Hematopoietic multipotent progenitor cell treated with erythropoietin and hydrocortisone succinate and interleukin-3 and kit ligand, for 15 days (in vitro differentiated cells): ENCODE data around the gene GARIN5A.
"Not testable (repeated sequence)": the region's sequence is repeated elsewhere in the genome, so short reads cannot be mapped to it uniquely, and the experiment has no call there.

ENCODE experiments used
- DNase-seq: peaks from one replicate; pipeline ENCODE4 v3.0.0-alpha.2; 2015; ENCODE audit warnings: low spot score

GARIN5A gene

DNA sequence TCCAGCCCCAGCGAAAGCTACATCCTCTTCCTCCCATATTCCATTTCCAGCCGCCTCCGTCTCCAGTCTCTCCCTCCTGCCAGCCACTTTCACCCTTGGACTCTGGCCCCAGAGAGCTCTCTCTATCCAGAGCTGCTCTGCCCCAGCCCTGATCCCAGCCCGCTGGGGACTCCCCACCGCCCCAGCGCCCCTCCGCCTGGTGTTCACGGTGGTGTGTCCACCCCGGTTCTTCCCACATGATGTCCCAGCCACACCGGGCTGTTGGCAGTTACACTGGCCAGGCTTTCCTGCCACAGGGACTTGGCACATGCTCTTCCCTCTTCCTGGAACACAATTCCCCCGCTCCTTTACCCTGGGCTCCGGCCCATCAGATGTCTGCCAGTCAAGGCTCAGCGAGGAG is 11.6 kb downstream of the GARIN5A start:
- DNase-seq = no peak

DNA sequence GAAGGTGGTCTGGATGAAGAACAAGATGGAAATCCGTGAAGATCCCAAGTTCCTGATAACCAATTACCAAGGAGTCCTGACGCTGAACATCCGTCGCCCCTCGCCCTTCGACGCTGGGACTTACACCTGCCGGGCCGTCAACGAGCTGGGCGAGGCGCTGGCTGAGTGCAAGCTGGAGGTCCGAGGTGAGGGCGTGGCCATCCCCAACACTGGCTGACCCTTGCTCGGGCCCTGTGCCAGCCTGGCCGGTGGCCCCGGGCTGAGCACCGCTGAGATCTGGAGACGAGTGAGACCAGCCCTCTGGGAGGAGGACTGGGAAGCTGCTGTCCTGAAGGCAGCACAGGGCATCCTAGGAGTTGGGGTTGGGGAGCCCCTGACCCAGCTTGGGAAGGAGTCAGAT is 12.3 kb downstream of the GARIN5A start:
- DNase-seq = no peak

DNA sequence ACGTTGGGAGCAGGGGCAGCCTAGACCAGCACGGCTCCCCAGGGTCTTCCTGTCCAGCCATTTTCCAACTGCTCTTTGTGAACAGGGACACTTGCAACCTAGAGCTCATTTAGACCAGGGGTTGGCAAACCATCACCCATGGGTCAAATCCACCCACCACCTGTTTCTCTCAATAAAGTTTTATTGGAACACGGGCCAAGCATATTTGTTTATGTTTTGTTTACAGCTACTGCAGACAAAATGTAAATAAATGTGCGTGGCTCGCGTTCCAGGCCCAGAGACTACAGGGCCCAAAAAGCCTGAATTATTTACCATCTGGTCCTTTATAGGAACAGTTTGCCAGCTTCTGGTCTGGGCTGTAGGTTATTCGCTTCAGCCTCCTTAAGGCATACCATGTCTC is 13.7 kb downstream of the GARIN5A start:
- no peak for DNase-seq

DNA sequence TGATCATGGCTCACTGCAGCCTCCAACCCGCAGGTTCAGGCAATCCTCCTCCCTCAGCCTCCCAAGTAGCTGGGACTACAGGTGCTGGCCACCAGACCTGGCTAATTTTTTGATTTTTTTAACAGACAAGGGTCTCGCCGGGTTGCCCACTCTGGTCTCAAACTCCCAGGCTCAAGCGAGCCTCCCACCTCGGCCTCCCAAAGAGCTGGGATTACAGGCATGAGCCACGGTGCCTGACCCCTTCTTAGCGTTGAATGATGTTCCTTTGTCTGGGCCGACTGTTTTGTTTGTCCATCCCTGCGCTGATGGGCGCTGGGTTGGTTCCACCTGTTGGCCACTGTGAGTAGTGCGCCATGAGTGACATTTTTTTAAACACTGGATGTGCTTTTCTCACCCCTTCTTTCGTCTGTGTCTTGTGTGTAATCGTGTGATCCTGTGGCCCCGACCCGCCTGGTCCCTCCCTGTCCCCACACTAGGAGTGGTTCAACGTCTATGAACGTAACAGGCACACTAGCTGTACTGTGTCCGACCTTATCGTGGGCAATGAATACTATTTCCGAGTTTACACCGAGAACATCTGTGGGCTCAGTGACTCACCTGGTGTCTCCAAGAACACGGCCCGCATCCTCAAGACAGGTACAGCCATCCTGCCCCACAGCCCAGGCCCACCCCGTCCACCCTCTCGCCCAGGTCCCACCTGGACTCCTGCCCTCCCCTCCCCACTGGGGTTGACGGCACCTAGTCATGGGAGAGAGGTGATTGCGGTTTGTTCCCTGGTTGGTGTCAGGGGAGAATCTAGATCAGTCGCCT is 15.4 kb downstream of the GARIN5A start:
- DNase-seq = peak; percentile 53

DNA sequence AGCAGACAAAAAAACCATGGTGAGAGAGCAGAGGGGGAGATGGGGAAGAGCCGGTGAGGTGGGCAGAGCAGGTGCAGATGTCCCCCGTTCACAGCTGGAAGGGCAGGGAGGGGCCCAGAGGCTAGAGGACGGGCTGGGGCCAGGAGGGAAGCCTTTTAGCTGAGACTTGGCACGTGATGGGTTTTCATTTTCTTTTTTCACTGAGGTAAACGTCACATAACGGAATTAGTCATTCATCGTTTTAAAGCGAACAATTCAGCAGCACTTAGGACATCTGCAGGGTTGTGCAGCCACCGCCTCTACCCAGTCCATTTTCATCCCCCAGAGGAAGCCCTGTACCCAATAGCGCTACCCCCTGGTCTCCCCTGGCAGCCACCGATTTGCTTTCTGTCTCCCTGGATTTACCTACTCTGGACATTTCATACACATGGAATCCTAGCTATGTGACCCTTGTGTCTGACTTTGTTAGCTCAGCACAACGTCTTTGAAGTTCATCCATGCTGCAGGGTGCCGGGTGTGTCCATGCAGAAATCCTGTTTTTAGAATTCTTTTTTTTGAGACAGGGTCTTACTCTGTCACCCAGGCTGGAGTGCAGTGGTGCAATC is 16.4 kb downstream of the GARIN5A start:
- DNase-seq = no peak

DNA sequence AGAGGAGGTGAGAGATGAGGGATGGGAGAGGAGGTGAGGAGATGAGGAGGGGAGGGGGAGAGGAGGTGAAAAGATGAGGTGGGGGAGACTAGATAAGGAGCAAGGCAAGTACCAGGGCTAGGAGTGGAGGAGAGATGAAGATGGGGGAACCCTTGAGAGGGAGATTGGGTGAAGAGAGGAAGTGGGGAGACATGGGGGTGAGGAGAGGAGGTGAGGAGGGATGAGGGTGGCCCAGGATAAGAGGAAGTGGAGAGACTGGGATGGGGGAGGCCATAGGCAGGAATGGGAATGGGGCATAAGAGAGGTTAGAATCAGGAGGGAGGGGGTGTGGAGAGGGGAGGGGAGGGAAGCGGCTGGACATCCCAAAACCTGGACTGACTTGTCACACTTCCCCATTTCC is 17.0 kb downstream of the GARIN5A start:
- DNase-seq = no peak

DNA sequence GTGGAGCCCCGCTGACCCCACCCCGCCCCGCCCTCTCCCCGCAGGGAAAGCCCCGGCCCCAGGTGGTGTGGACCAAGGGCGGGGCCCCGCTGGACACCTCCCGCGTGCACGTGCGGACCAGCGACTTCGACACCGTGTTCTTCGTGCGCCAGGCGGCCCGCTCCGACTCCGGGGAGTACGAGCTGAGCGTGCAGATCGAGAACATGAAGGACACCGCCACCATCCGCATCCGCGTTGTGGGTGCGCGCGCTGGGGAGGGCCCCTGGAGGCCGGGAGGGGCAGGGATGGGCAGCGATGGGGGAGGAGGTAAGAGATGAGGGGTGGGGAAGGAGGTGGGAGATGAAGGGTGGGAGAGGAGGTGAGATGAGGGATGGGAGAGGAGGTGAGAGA is 17.6 kb downstream of the GARIN5A start:
- no peak for DNase-seq

DNA sequence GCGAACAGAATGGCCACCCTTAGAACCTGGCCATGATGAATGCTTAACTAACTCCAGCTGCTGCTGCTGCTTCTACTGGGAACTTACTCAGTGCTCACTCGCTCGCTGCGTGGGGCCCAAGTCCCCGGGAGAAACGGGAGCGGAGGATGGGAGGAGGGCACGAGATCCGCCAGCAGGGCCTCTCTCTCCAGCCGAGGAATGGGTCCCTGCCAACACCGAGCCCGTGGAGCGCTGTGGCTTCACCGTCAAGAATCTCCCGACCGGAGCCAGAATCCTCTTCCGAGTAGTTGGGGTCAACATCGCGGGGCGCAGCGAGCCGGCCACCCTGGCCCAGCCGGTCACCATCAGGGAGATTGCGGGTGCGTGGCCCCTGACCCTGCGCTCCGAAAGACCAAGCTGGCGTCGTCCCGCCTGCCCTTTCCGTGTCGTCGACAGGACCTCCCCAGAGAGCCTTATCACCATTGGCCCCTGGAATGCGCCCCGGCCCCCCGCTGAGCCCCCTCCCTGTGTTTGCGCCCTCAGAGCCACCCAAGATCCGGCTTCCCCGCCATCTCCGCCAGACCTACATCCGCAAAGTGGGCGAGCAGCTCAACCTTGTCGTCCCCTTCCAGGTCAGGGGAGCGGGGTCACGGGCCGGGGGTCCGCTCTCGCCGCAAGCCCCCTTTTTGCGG is 18.1 kb downstream of the GARIN5A start:
- no peak for DNase-seq

DNA sequence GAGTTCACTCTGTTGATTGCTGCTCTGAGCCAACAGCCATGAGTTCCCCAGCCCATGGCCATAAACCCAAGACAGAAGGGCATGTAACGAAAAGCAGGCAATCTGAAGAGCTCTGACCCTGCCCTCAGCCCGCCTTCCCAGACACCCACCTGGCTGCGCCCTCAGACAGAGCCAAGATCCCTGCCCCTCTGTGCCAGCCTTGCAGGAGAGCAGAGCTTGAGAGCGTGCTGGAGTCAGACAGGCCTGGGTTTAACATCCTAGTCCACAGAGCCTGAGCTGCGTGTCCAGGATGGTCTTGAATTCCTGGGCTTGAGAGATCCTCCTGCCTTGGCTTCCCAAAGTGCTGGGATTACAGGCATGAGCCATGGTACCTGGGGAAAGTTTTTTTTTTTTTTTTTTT is 19.3 kb downstream of the GARIN5A start:
- DNase-seq = no peak

DNA sequence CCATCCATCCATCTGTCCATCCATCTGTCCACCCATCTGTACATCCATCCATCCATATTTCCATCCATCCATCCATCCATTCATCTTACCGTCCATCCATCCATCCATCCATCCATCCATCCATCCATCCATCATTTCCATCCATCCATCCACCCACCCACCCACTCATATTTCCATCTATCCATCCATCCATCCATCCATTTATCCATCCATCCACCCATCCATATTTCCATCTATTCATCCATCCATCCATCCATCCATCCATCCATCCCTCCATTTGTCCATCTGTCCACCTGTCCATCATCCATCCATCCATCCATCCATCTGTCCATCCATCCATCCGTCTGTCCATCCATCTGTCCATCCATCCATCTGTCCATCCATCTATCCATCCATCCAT is 20.7 kb downstream of the GARIN5A start:
- no peak for DNase-seq

DNA sequence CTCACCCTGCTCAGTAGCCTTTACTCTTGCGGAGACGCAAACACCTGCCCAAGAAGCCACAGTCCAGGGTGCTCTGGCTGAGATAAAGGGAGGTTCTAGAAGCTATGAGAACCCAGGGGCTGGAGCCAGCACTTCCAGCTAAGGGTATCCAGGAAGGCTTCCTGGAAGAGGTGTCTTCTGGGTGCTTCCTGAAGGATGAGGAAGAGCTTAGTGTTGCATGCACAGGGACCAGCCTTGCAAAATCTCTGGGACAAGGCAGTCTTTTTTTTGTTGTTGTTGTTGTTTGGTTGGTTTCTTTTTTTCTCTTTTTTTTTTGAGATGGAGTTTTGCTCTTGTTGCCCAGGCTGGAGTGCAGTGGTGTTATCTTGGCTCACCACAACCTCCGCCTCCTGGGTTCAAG is 23.4 kb downstream of the GARIN5A start:
- no peak for DNase-seq

DNA sequence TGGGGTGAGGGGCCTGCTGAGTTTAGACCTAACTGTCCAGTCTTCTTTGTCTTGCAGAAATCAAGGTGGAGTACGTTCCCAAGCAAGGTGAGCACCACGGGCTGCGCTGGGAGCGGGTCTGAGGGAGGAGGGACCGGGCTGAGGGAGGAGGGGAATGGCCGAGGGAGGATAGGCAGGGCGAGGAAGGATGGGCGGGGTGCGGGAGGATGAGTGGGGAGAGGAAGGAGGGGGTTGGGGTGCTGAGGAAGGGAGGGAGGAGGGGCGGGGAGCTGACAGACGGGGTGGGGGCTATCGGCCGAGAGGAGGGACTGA is 25.5 kb downstream of the GARIN5A start:
- DNase-seq = no peak

DNA sequence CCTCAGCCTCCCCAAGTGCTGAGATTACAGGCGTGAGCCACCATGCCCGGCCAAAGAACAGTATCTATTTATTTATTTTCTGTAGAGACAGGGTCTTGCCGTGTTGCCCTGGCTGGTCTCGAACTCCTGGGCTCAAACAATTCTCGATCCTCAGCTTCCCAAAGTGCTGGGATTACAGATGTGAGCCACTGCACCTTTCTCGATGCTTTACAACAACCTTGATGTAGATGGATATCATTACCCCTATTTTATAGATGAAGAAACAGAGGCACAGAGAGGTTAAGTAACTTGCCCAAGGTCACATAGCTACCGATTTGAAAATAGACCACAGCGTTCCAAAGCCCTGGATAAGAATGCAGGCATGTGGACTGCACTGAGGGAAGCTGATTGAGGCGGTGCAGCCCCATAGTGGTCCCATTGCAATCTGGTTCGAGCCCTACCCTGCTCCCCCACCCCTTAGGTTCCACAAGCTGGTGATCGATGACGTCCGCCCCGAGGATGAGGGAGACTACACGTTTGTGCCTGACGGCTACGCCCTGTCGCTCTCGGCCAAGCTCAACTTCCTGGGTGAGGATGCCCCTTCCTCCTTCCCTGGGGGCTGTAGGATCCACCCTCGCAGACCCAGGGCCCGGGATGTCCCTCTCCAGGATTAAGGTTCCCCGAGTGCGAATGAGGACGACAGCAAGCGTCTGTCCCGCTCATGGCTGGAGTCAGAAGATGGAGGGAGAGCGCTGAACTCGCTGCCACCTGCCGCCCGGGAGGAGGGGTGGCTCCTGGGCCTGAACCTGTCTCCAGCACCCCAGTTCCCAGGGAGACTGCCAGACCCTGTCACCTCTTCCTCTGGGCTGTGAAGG is 26.1 kb downstream of the GARIN5A start:
- DNase-seq = no peak

DNA sequence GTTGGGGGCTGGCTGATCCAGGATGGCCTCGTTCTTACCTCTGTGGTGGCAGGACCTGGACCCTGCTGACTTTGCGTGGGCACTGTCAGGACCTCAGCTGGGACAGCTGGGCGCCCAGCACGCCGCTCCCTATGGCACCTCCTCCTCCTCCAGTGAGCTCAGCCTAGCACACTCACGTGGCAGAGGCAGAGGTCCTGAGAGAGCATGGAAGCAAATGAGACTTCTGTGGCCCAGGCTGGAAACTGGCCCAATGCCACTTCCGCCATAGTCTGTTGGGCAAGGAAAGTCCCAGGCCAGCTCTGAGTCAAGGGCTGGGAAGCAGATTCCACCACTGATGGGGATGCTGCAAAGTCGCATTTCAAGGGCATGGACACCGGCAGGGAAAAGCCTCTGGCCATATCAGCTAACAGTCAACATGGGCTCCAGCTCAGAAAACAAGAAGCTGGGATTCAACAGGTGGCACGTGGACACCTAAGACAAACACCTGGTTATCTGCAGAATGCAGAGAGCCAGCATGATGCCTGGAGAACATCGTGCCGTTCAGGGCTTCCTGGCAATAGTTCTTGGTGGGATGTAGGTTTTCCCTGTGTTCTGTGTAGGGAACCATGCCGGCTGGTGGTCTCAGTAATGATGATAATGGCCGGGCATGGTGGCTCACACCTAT is 27.3 kb downstream of the GARIN5A start:
- no peak for DNase-seq

DNA sequence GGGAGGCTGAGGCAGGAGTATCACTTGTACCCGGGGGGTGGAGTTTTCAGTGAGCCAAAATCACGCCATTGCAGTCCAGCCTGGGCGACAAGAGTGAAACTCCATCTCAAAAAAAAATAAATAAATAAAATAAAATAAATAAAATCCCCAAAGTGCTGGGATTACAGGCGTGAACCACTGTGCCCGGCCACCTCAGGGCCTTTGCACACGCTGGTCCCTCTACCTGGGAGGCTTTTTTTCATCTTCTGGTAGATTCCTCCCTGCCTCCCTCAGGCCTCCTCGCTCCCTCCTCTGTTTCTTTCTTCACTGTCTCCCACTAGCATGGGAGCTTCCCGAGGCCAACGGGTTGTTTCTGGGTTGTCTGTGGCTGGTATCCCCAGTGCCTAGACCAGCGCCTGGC is 28.9 kb downstream of the GARIN5A start:
- DNase-seq = no peak

DNA sequence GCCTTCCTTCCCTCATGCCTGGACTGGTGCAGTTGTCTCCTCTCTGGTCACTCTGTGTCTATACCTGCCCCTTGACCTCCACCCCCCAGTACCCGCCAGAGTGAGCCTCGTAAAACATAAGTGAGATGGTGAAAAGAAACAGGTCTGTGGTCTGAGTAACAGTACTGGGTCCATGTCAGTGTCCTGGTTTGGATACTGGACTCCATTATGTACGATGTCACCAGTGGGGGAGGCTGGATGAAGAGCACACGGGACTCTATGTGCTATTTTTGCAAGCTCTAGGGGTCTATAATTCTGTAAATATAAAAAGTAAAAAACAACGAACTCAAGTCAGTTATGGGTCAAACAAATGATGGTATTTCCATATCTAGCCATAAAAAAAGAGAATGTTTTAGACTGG is 29.6 kb downstream of the GARIN5A start:
- DNase-seq = no peak

DNA sequence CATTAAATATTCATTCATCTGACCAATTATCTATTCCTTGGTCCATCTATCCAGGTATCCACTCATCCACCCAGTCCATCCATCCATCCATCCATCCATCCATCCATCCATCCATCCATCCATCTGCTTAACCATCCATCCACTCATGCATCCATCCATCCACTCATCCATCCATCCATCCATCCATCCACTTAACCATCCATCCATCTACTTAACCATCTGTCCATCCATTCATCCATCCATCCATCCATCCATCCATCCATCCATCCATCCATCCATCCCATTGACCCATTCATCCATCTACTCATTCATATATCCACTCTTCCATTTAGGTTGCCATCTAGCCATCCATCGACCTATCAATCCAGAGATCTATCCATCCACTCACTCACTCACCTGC is 32.6 kb downstream of the GARIN5A start:
- no peak for DNase-seq

DNA sequence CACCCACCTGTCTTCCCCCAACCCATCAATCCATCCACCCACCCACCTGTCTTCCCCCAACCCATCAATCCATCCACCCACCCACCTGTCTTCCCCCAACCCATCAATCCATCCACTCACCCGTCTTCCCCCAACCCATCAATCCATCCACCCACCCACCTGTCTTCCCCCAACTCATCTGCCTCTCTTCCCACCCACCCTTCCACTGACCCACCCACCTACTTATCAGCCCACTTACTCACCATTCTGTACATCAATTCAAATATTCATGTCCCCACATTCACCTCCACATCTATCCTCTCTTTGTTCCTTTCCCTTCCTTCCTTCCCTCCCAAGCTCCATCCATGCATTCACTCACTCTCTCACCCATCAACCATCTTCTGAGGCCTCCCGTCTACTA is 37.5 kb downstream of the GARIN5A start:
- DNase-seq = not testable (repeated sequence)

DNA sequence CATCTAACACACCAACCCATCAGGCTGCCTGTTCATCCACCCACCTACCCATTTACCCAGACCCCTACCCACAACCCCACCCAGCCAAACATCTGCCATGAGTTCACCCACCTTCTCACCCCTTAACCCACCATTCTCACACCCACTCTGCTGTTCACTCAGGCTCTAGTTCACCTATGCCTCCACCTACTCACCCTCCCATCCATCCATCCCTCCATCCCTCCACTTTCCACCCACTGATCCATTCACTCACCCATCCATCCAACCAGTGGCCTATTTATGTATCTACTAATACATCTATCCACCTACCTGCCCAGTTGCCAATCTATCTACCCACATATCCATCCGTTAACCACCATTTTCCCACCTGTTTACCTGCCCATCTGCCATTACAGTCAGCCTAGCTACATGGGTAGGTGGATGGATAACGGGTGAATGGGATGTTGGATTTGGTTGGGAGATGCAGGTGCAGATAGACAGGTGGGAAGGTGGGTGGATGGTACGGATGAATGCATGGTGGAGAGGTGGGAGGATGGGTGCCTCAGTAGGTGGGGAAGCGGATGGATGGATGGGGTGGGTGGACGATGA is 38.7 kb downstream of the GARIN5A start:
- no peak for DNase-seq

DNA sequence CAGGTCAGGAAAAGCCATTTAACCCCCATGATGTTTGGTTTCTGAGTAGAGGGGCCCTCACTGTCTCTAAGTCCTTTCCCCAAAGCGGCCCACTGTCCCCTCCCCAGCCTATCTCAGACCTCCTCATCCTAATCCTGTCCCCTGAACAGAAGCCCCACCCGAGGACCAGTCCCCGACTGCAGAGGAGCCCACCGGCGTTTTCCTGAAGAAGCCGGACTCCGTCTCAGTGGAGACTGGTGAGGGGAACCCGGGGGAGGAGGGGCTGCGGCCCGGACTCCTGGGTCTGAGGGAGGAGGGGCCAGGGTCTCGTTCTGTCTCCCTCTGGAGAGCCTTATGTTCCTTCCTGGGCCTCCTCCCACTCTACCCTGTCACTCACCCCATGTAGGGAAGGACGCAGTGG is 41.0 kb downstream of the GARIN5A start:
- DNase-seq = no peak

DNA sequence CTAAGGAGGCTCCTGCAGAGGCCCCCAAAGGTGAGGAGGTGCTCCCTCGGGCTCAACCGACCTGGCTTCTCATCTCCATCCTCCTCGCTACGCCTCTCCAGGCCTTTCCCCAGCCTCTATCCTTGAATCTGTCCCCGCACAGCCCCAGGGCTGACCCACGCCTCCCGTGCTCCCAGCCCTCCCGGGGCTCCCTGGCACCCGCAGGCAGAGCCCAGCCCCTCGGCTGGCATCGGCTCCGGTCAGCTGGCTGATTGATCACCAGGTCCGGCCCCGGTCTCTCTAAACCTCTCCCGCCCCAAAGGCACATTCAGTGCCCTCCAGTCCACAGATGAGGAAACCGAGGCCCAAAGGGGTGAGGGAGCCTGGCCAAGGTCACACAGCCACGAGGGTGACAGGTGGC is 41.4 kb downstream of the GARIN5A start:
- DNase-seq = no peak

DNA sequence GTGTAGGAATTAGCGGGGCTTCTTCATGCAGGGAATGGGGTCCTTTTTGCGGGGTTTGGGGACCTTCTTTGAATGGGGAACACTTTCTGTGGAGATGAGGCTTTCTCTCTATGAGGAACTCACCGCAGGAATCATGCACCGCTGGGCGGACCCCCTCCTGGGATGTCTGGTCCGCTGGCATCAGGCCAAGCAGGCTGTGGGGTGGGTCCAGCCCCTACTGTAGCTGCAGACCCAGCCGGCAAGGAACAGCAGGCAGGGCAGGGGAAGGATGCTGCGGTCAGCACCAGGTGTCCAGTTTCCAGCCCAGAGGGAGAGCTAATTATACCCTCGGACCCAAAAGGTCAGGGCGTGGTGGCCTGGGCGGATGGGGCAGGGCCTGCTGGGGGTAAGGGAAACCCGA is 42.1 kb downstream of the GARIN5A start:
- DNase-seq = no peak
